Sigmoid colon (tissue), 7 donors: ENCODE results near the gene ZNFX1. TPM values are rescaled to one million over a fixed set of nuclear protein-coding genes. Genes with fewer than 3 reads are reported as not detected.
"Not testable (repeated sequence)": the region's sequence is repeated elsewhere in the genome, so short reads cannot be mapped to it uniquely, and the experiment has no call there.

Experiments used
- DNase-seq: peaks from one replicate; pipeline ENCODE4 v3.0.0-alpha.2; 2019
- H3K27ac ChIP-seq, 4 donors: fragments of 200-600 bp; sonication (generic); one replicate each; pipeline ENCODE4 v1.5.1; 2016 to 2019; ENCODE audit warnings: mild to moderate bottlenecking in 1 of 4
- H3K27me3 ChIP-seq, 3 donors: fragments of 200-600 bp; sonication (generic); one replicate each; pipeline ENCODE4 v1.5.1; 2019; ENCODE audit warnings: mild to moderate bottlenecking in 1 of 3
- H3K36me3 ChIP-seq, 4 donors: fragments of 200-600 bp; sonication (generic); one replicate each; pipeline ENCODE4 v1.5.1; 2016 to 2019
- H3K4me1 ChIP-seq, 4 donors: fragments of 200-600 bp; sonication (generic); one replicate each; pipeline ENCODE4 v1.5.1; 2017 to 2019
- H3K4me3 ChIP-seq, 4 donors: fragments of 200-600 bp; sonication (generic); one replicate each; pipeline ENCODE4 v1.5.1; 2017 to 2019; ENCODE audit warnings: mild to moderate bottlenecking in 2 of 4, moderate library complexity in 1 of 4
- H3K9me3 ChIP-seq, 4 donors: fragments of 200-600 bp in 3 of 4; sonication (generic) in 3 of 4; one replicate each; pipeline versions ENCODE4 v1.5.1 to v1.6.1; 2013 to 2019
- CTCF ChIP-seq, 4 experiments: fragments of 450-650 bp in 3 of 4; fragments of 200-600 bp in 1 of 4; IDR thresholded peaks; one replicate each; pipeline ENCODE4 v1.5.1; 2016 to 2019; ENCODE audit warnings: antibody characterized with exemption in 4 of 4, mild to moderate bottlenecking in 3 of 4, moderate library complexity in 2 of 4
- EP300 ChIP-seq, 4 donors: sonication (generic); formaldehyde crosslinking; IDR thresholded peaks; one replicate each; pipeline ENCODE4 v1.6.1; 2017; ENCODE audit warnings: antibody characterized with exemption in 4 of 4
- POLR2A ChIP-seq, 2 donors: fragments of 450-650 bp; IDR thresholded peaks; one replicate each; pipeline ENCODE4 v1.6.1; 2016; ENCODE audit warnings: antibody characterized with exemption in 2 of 2, mild to moderate bottlenecking in 2 of 2, moderate library complexity in 2 of 2
- POLR2AphosphoS5 ChIP-seq, 4 donors: sonication (generic); formaldehyde crosslinking; IDR thresholded peaks; one replicate each; pipeline ENCODE4 v1.6.1; 2017; ENCODE audit warnings: antibody characterized with exemption in 4 of 4
- WGBS, 2 donors: extraction: QIAGEN DNeasy Blood & Tissue Kit; methylation state at CpG; one replicate each; pipeline ENCODE4 v1.1.7; 2013; 5-methylcytosine and 5-hydroxymethylcytosine counted together
- intact Hi-C: fragments of 100-400 bp; cut with DNase I; formaldehyde crosslinking; loops from one replicate; pipeline ENCODE4 v1.15.1; 2023
- polyA plus RNA-seq, 3 donors: library from polyadenylated mRNA; stranded (reverse); fragments of 200-250 nt; gene quantifications; one replicate each; pipeline ENCODE4 v1.2.3, GENCODE V29; 2013
- total RNA-seq, 4 donors: library from RNA; depleted of rRNA; stranded (reverse); fragments of >200 nt; gene quantifications; one replicate each; pipeline ENCODE4 v1.1.0, GENCODE V29; 2016
- donor health status: healthy with polysubstance abuse.
- donor health status: Bipolar disorder and iron deficiency.
- donor health status: healthy.

ZNFX1 gene
- total and polyA plus RNA-seq, 7 donors = 7.2 to 32.1 (median 25.7) TPM

- Histone ChIP-seq H3K9me3 (no peaks in the 10 kb centered on the region), H3K27ac (no peak overlapping the region), H3K36me3 (no peaks in the 10 kb centered on the region), H3K4me3 (no peak overlapping the region), H3K4me1 (peaks cover 0 to 16% (median 16%) of the 10 kb centered on the region in 4 donors), H3K27me3 (peaks cover 25 to 56% (median 27%) of the 10 kb centered on the region in 3 donors)
- intact Hi-C loops = no loop called here
- WGBS, 2 donors = 64 to 76% methylated on average over 2 of the region's 2 CpGs
- DNase-seq = no peak
- TF ChIP-seq EP300 (IDR thresholded peaks at IDR 0.05) = no peak
- TF ChIP-seq POLR2AphosphoS5 (IDR thresholded peaks at IDR 0.05) = no peak
- no peak for TF ChIP-seq CTCF (IDR thresholded peaks at IDR 0.05)
- TF ChIP-seq POLR2A (IDR thresholded peaks at IDR 0.05) = no peak
These were observed 38.8 kb upstream of the ZNFX1 start for GRCh38 chr20:49316704-49317103.

GRCh38 chr20:49315580-49315979 is 37.7 kb upstream of the ZNFX1 start:
- peaks cover 0 to 16% (median 16%) of the 10 kb centered on the region in 4 donors for H3K4me1 ChIP-seq
- no peaks in the 10 kb centered on the region for H3K36me3 ChIP-seq
- WGBS, 2 donors = 60 to 77% methylated on average over 1 of the region's 1 CpG
- H3K27ac ChIP-seq = no peak overlapping the region
- H3K27me3 ChIP-seq = peaks cover 25 to 48% (median 27%) of the 10 kb centered on the region in 3 donors
- intact Hi-C loops = no loop called here
- no peak overlapping the region for H3K4me3 ChIP-seq
- TF ChIP-seq POLR2AphosphoS5 (IDR thresholded peaks at IDR 0.05) (no peak), CTCF (IDR thresholded peaks at IDR 0.05) (no peak), EP300 (IDR thresholded peaks at IDR 0.05) (no peak), POLR2A (IDR thresholded peaks at IDR 0.05) (no peak)
- H3K9me3 ChIP-seq = no peaks in the 10 kb centered on the region
- no peak for DNase-seq

- 60 to 75% methylated on average over 2 of the region's 2 CpGs for WGBS, 2 donors
- intact Hi-C loops, H3K9me3 ChIP-seq, H3K27ac ChIP-seq, H3K36me3 ChIP-seq, H3K4me3 ChIP-seq, DNase-seq: not testable (repeated sequence)
- Histone ChIP-seq H3K4me1 (peaks cover 0 to 13% (median 11%) of the 10 kb centered on the region in 4 donors), H3K27me3 (peaks cover 14 to 32% (median 15%) of the 10 kb centered on the region in 3 donors)
These were observed 36.2 kb upstream of the ZNFX1 start for GRCh38 chr20:49314052-49314451.

- WGBS, 2 donors = 84 to 87% methylated on average over 2 of the region's 2 CpGs
- Histone ChIP-seq H3K36me3 (no peaks in the 10 kb centered on the region), H3K4me3 (no peak overlapping the region), H3K4me1 (peaks cover 0 to 5% (median 3%) of the 10 kb centered on the region in 4 donors), H3K27me3 (peaks cover 6 to 25% (median 8%) of the 10 kb centered on the region in 3 donors), H3K27ac (no peak overlapping the region), H3K9me3 (no peaks in the 10 kb centered on the region)
- DNase-seq = no peak
- TF ChIP-seq POLR2AphosphoS5 (IDR thresholded peaks at IDR 0.05) (no peak), EP300 (IDR thresholded peaks at IDR 0.05) (no peak), POLR2A (IDR thresholded peaks at IDR 0.05) (no peak), CTCF (IDR thresholded peaks at IDR 0.05) (no peak)
- intact Hi-C loops = no loop called here
These were observed 35.4 kb upstream of the ZNFX1 start for GRCh38 chr20:49313283-49313682.

- Histone ChIP-seq H3K36me3 (no peaks in the 10 kb centered on the region), H3K27ac (no peak overlapping the region), H3K27me3 (peaks cover 0 to 18% (median 1%) of the 10 kb centered on the region in 3 donors), H3K4me3 (no peak overlapping the region), H3K9me3 (no peaks in the 10 kb centered on the region), H3K4me1 (no peaks in the 10 kb centered on the region)
- TF ChIP-seq EP300 (IDR thresholded peaks at IDR 0.05) (no peak), POLR2AphosphoS5 (IDR thresholded peaks at IDR 0.05) (no peak), POLR2A (IDR thresholded peaks at IDR 0.05) (no peak), CTCF (IDR thresholded peaks at IDR 0.05) (no peak)
- 86 to 91% methylated on average over 4 of the region's 4 CpGs for WGBS, 2 donors
- no peak for DNase-seq
- intact Hi-C loops = no loop called here
These were observed 34.8 kb upstream of the ZNFX1 start for GRCh38 chr20:49312661-49313060.
